ENCODE results near the gene CBFA2T2. TPM values are rescaled to one million over a fixed set of nuclear protein-coding genes. Genes with fewer than 3 reads are reported as not detected.
A peak's percentile ranks its signal among the peaks of the same experiment; 100 is the strongest.

Gene CBFA2T2
- total and polyA plus RNA-seq, 2 donors (not counting 1 experiment from before 2014, with no cell fraction given), result 26.9 to 30.0 TPM

GRCh38 chr20:33674294-33675135 lies 184.6 kb downstream of the CBFA2T2 start, which contains the start of gene NECAB3:
Gene NECAB3, minus strand, starts transcription at chr20:33674428. Its CDS starts 76 bp downstream, at chr20:33674352.
- no peak for TF ChIP-seq CTCF (IDR thresholded peaks at IDR 0.05)
- no peak for TF ChIP-seq EZH2 (IDR thresholded peaks at IDR 0.05; ENCODE audit: borderline replicate concordance, insufficient read depth, low read depth, low read length, poor library complexity, severe bottlenecking)
- Histone ChIP-seq H3K4me3 (ENCODE audit: control extremely low read depth in 1 of 5, extremely low read depth in 1 of 5, insufficient read depth in 1 of 5, low read depth in 2 of 5, low read length in 4 of 5) (peak within 1 kb of the TSS; percentile 36 to 66 (median 51)), H3K27ac (ENCODE audit: low read length in 2 of 2) (no peak within 1 kb of the TSS), H4K20me1 (ENCODE audit: control insufficient read depth, insufficient read depth, low read length, poor library complexity, severe bottlenecking) (no peaks in the 10 kb centered on the region), H3K4me2 (replicated peaks; ENCODE audit: low read depth, low read length, poor library complexity, severe bottlenecking) (peak within 1 kb of the TSS; percentile 95), H3K4me1 (ENCODE audit: control insufficient read depth in 2 of 2, insufficient read depth in 2 of 2, low read length in 2 of 2) (peaks cover 23 to 28% of the 10 kb centered on the region in 2 donors), H3K9me3 (ENCODE audit: control extremely low read depth in 1 of 3, control insufficient read depth in 2 of 3, insufficient read depth in 1 of 3, low read length in 2 of 3) (no peaks in the 10 kb centered on the region), H3K9ac (ENCODE audit: low read length) (peak within 1 kb of the TSS; percentile 65), H3K27me3 (replicated peaks in 1 of 4; ENCODE audit: control extremely low read depth in 1 of 4, control insufficient read depth in 3 of 4, insufficient read depth in 4 of 4, low read length in 3 of 4) (no peaks in the 10 kb centered on the region), H3K79me2 (ENCODE audit: control insufficient read depth, insufficient read depth, low read length) (peaks cover 3% of the 10 kb centered on the region), H2AFZ (ENCODE audit: insufficient read depth, low read depth, low read length, poor library complexity, severe bottlenecking) (peak within 1 kb of the TSS; percentile 84), H3K36me3 (replicated peaks in 1 of 2; ENCODE audit: control extremely low read depth in 1 of 2, control insufficient read depth in 1 of 2, extremely low read depth in 1 of 2, insufficient read depth in 2 of 2, low read length in 1 of 2) (no peaks in the 10 kb centered on the region)
- Mint-ChIP-seq H3K9me3 (ENCODE audit: insufficient read depth) (no peaks in the 10 kb centered on the region), H3K27ac (peak within 1 kb of the TSS; percentile 57), H3K27me3 (no peaks in the 10 kb centered on the region), H3K4me3 (peak within 1 kb of the TSS; percentile 84), H3K4me1 (peaks cover 30% of the 10 kb centered on the region)
- WGBS (ENCODE audit: insufficient coverage), result 9% methylated on average over 71 of the region's 73 CpGs
- peak; percentile 71 for DNase-seq
- intact Hi-C loops (cut with micrococcal nuclease), result loop anchor here (1.0 to 2.0 kb wide), 4 partner anchors 8 to 56 kb away; partner anchors contain the start of genes ACTL10, E2F1, PXMP4 and ZNF341
- peak; percentile 94 for ATAC-seq (ENCODE audit: low read depth)
- CTCF ChIA-PET, result interaction anchor here (0.9 kb wide), 1 partner anchor 8 kb away, joined by 3 read pairs; the partner anchor contains the start of gene ACTL10
- POLR2A ChIA-PET, result interaction anchor here (0.6 to 1.0 kb wide), 2 partner anchors 11 to 190 kb away, joined by 3 to 4 read pairs; no protein-coding TSS in a partner anchor

All from B cell (primary cell).